GM13976 (cell line): ENCODE measurements around the gene TBL1XR1.

Experiments used
- DNase-seq: peaks from one replicate; pipeline ENCODE4 v3.0.0; 2012; ENCODE audit warnings: low spot score
- CTCF ChIP-seq: IDR thresholded peaks from 2 replicates; pipeline ENCODE4 v1.5.1; 2012; ENCODE audit warnings: borderline replicate concordance, mild to moderate bottlenecking; ENCODE audit not compliant: insufficient read depth; ENCODE audit errors: extremely low read depth, missing control alignments, control extremely low read depth
- in situ Hi-C: fragments of 300-500 bp; cut with MboI; formaldehyde crosslinking; loops from one replicate; pipeline ENCODE4 v1.12.0; 2022; ENCODE audit warnings: low sequenced_read_pairs, mixed read lengths, inconsistent platforms; ENCODE audit not compliant: unreplicated experiment

TBL1XR1 gene

DNA sequence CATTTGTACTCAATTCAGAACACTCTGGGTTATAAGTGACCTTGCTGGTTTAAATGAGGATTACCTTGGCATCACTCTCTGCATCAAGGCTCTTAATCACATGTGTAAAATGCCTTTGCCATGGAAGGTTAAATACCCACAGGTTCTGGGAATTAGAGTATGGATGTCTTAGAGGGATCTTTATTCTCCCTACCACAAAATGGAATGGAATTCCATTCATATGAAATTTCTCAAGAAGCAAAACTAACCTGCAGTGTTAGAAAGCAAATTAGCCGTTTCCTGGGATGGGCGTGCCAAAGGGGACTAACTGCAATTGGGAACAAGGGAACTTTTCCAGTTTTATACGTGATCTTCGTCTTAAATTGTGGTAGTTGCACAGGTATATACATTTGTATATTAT is 39.8 kb downstream of the TBL1XR1 start:
- in situ Hi-C loops, result no loop called here
- no peak for TF ChIP-seq CTCF
- DNase-seq, result no peak

DNA sequence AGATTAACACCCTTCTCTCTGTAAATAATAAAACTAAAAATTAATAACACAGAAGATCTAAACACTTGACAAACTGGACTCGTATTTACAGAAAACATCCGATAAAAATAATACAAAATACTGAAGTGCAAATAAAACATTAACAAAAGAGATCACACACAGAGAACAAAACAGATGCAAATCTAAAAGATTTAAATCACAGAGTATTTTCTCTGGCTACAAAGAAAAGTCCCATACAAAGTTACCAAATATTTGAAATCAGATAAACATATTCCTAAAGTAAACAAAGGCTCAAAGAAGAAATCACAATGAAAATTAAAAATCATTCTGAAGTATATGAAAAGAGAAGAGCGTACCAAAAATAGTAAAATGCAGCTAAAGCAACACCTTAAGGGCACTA is 42.5 kb downstream of the TBL1XR1 start:
- no peak for DNase-seq
- in situ Hi-C loops, result no loop called here
- no peak for TF ChIP-seq CTCF

DNA sequence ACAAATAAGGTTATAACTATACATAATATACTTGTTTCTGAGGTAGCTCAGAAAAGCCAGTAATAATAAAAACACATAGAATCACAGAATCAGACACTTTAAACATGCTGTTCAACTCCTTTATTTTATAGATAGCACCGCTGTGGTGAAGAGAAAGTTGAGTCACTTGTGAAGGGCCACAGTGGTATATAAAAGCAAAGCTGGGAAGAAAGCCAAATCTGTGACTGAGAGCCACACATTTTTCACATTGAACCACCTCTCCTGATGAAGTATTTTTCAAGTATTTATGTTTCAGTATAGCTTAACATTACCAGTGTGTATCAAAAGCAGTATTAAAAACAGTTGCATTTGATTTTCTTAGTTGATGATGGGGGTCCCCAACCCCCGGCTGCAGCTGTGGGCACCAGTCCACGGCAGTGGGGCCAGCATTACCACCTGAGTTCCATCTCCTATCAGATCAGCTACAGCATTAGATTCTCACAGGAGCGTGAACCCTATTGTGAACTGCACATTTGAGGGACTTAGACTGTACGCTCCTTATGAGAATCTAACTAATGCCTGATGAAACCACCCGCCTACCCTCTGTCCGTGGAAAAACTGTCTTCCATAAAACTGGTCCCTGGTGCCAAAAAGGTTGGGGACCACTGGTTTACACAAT is 46.2 kb downstream of the TBL1XR1 start:
- peak; percentile 44 for DNase-seq
- TF ChIP-seq CTCF, result no peak
- in situ Hi-C loops, result no loop called here

- in situ Hi-C loops, result no loop called here
- no peak for DNase-seq
These were observed 46.9 kb downstream of the TBL1XR1 start for GRCh38 chr3:177150218-177150916.

GRCh38 chr3:177149106-177149505 is 48.2 kb downstream of the TBL1XR1 start:
- no peak for TF ChIP-seq CTCF
- no peak for DNase-seq
- in situ Hi-C loops, result no loop called here

More at GRCh38 chr3:177150218-177150916, 46.9 kb downstream of the TBL1XR1 start:
- TF ChIP-seq CTCF, result no peak

DNA sequence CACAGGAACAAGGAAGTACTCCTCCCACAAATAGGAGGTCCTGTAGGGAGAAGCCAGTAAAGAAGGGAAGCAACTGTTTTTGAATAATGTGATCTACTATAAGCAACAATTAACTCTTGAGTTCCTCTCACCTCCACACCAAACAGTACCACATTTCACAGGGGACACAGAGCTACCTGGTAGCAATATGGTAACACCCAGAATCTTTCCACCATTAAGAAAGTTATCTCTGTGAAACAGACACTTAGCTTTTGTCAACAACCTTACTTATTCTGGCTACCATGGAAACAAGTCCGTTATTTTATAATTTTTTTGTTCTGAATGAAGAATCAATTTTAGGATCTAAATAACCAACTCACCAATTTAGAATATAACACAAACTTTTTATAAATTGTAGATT is 49.5 kb downstream of the TBL1XR1 start:
- in situ Hi-C loops, result no loop called here
- no peak for DNase-seq
- no peak for TF ChIP-seq CTCF

GRCh38 chr3:177146646-177147045 is 50.6 kb downstream of the TBL1XR1 start:
- no peak for DNase-seq
- in situ Hi-C loops, result no loop called here
- TF ChIP-seq CTCF, result no peak
